ENCODE measurements around the gene FGF22. TPM values are rescaled to one million over a fixed set of nuclear protein-coding genes. Genes with fewer than 3 reads are reported as not detected.

Gene FGF22
- total and polyA plus RNA-seq, 2 of the 13 experiments (the other 11 are each of a cell fraction or from before 2014, with no cell fraction given) = 0.24 TPM; not detected in 1

- BruUV-seq (replicated peaks) = no TSS peak
- Histone ChIP-seq H4K20me1 (ENCODE audit: insufficient read depth, low read length) (no peaks in the 10 kb centered on the region), H3K4me3 (replicated peaks in 1 of 3; ENCODE audit: insufficient read depth in 1 of 3, low read depth in 2 of 3, low read length in 3 of 3) (no peak overlapping the region), H3K4me1 (ENCODE audit: insufficient read depth, low read length) (0 out of 2 replicates have a peak, but pooled peaks cover 7% of the 10 kb centered on the region), H3K27ac (ENCODE audit: extremely low read length, insufficient read depth, low read length) (no peak overlapping the region), H3K4me2 (ENCODE audit: low read depth, low read length) (no peak overlapping the region), H2AFZ (ENCODE audit: low read length) (no peak overlapping the region), H3K36me3 (replicated peaks in 1 of 2; ENCODE audit: control insufficient read depth in 1 of 2, insufficient read depth in 2 of 2, low read length in 2 of 2) (peaks cover 0 to 5% of the 10 kb centered on the region in 2 experiments; a peak in 2 of 5 replicates), H3K27me3 (ENCODE audit: control insufficient read depth in 1 of 2, insufficient read depth in 2 of 2, low read length in 2 of 2) (no peaks in the 10 kb centered on the region), H3K9ac (ENCODE audit: insufficient read depth, low read depth, low read length) (no peak overlapping the region), H3K9me3 (ENCODE audit: low read length) (no peaks in the 10 kb centered on the region), H3K79me2 (ENCODE audit: insufficient read depth, low read length) (no peaks in the 10 kb centered on the region)
- no peak for DNase-seq (ENCODE audit: low spot score)
- intact Hi-C loops (cut with micrococcal nuclease; ENCODE audit: unreplicated experiment) (no loop called here), in situ Hi-C loops (cut with HindIII; ENCODE audit: extremely low pct_ligation_motif_present, low pct_unique_long_range_greater_than_20kb) (no loop called here)
- no peak for TF ChIP-seq KMT2B (CRISPR knock-in tag; IDR thresholded peaks at IDR 0.05)
- TF ChIP-seq BCL6 (CRISPR knock-in tag; IDR thresholded peaks at IDR 0.05) = no peak
- TF ChIP-seq ISX (CRISPR knock-in tag; conservative IDR thresholded peaks at IDR 0.05) = no peak
- no peak for TF ChIP-seq ZNF33A (CRISPR knock-in tag; IDR thresholded peaks at IDR 0.05; ENCODE audit: borderline replicate concordance)
- no peak for TF ChIP-seq ZNF20 (CRISPR knock-in tag; IDR thresholded peaks at IDR 0.05)
- no peak for TF ChIP-seq TFDP1 (CRISPR knock-in tag; IDR thresholded peaks at IDR 0.05; ENCODE audit: borderline replicate concordance)
- TF ChIP-seq EED (CRISPR knock-in tag; IDR thresholded peaks at IDR 0.05) = no peak
- no peak for TF ChIP-seq PRMT3 (CRISPR knock-in tag; IDR thresholded peaks at IDR 0.05; ENCODE audit: borderline replicate concordance, low read depth)
- TF ChIP-seq ZBTB25 (CRISPR knock-in tag; IDR thresholded peaks at IDR 0.05) = no peak
- no peak for TF ChIP-seq ZFP36 (IDR thresholded peaks at IDR 0.05; ENCODE audit: borderline replicate concordance, low read depth, low read length, partially characterized antibody)
- no peak for TF ChIP-seq ZNF281 (CRISPR knock-in tag; IDR thresholded peaks at IDR 0.05; ENCODE audit: borderline replicate concordance)
- TF ChIP-seq RFX5 (IDR thresholded peaks at IDR 0.05; ENCODE audit: low read depth, low read length) = no peak
- no peak for TF ChIP-seq ZBTB43 (CRISPR knock-in tag; conservative IDR thresholded peaks at IDR 0.05)
- no peak for TF ChIP-seq TBX3 (IDR thresholded peaks at IDR 0.05; ENCODE audit: borderline replicate concordance)
- no peak for TF ChIP-seq MXD3 (CRISPR knock-in tag; IDR thresholded peaks at IDR 0.05)
- no peak for TF ChIP-seq ZNF225 (CRISPR knock-in tag; IDR thresholded peaks at IDR 0.05)
- no peak for FAIRE-seq
- 87% methylated on average over 10 of the region's 17 CpGs for whole genome bisulfite sequencing (ENCODE audit: low lambda C conversion rate)
- ChIA-PET POLR2A (interaction anchor here (1.3 kb wide), 1 partner anchor 19 kb away, joined by 3 read pairs; no protein-coding TSS in a partner anchor), CTCF (ENCODE audit: low intra/inter-chr PET ratio, low total read pairs) (no interaction called here)
- no peak for ATAC-seq
Measured at GRCh38 chr19:641702-642101, 2.0 kb downstream of the FGF22 start.
